Neural cell (in vitro differentiated cells): ENCODE results near the gene KRT7. TPM values are rescaled to one million over a fixed set of nuclear protein-coding genes. Genes with fewer than 3 reads are reported as not detected.
"Not testable (repeated sequence)": the region's sequence is repeated elsewhere in the genome, so short reads cannot be mapped to it uniquely, and the experiment has no call there.

Experiments used
- H2AFZ ChIP-seq: fragments of 200-600, 300-800 bp; sonication (generic), shearing (Covaris generic); 2 replicates; pipeline ENCODE4 v1.6.0; 2014; ENCODE audit warnings: low read depth, mild to moderate bottlenecking, antibody characterized with exemption, low read length, moderate library complexity
- H3F3A ChIP-seq: fragments of 200-600 bp; shearing (Covaris generic); 2 replicates; pipeline ENCODE4 v1.6.1; 2016; ENCODE audit warnings: mild to moderate bottlenecking, moderate library complexity, mixed read lengths, antibody characterized with exemption, low read length; ENCODE audit not compliant: insufficient read depth, poor library complexity, severe bottlenecking
- H3K27ac ChIP-seq: fragments of 200-600, 300-800 bp; sonication (generic), shearing (Covaris generic); 2 replicates; pipeline ENCODE4 v1.5.1; 2014; ENCODE audit warnings: mild to moderate bottlenecking, low read length, moderate library complexity
- H3K27me3 ChIP-seq: fragments of 300-800, 200-600 bp; sonication (generic), shearing (Covaris generic); 2 replicates; pipeline ENCODE4 v1.6.0; 2014; ENCODE audit warnings: mild to moderate bottlenecking, low read depth, low read length, moderate library complexity; ENCODE audit not compliant: insufficient read depth
- H3K36me3 ChIP-seq: fragments of 300-800, 200-600 bp; sonication (generic), shearing (Covaris generic); 2 replicates; pipeline ENCODE4 v1.5.1; 2014; ENCODE audit warnings: mild to moderate bottlenecking, antibody characterized with exemption, low read length, moderate library complexity; ENCODE audit not compliant: insufficient read depth
- H3K4me2 ChIP-seq: fragments of 300-800, 200-600 bp; sonication (generic), shearing (Covaris generic); 2 replicates; pipeline ENCODE4 v1.6.0; 2014; ENCODE audit warnings: mild to moderate bottlenecking, low read length
- H3K4me3 ChIP-seq: fragments of 300-800, 200-600 bp; sonication (generic), shearing (Covaris generic); 2 replicates; pipeline ENCODE4 v1.5.1; 2014; ENCODE audit warnings: mild to moderate bottlenecking, low read length, moderate library complexity
- H3K79me2 ChIP-seq: fragments of 200-600 bp; shearing (Covaris generic); replicated peaks from 2 replicates; pipeline ENCODE4 v1.6.0; 2014; ENCODE audit warnings: mild to moderate bottlenecking, low read length, moderate library complexity; ENCODE audit not compliant: insufficient read depth
- H3K9ac ChIP-seq: fragments of 300-800, 200-600 bp; sonication (generic), shearing (Covaris generic); 2 replicates; pipeline ENCODE4 v1.6.1; 2016; ENCODE audit warnings: mild to moderate bottlenecking, low read length, mixed read lengths
- H3K9me2 ChIP-seq: fragments of 200-600 bp; shearing (Covaris generic); 2 replicates; pipeline ENCODE4 v1.6.1; 2016; ENCODE audit warnings: mild to moderate bottlenecking, low read length, mixed read lengths; ENCODE audit not compliant: insufficient read depth
- H3K9me3 ChIP-seq: fragments of 200-600, 300-800 bp; sonication (generic), shearing (Covaris generic); 2 replicates; pipeline ENCODE4 v1.6.1; 2016; ENCODE audit warnings: mild to moderate bottlenecking, mixed run types, low read length, moderate library complexity, mixed read lengths
- H4K20me1 ChIP-seq: fragments of 200-600 bp; shearing (Covaris generic); 2 replicates; pipeline ENCODE4 v1.6.1; 2016; ENCODE audit warnings: mild to moderate bottlenecking, mixed run types; ENCODE audit not compliant: insufficient read depth
- EP300 ChIP-seq: fragments of 450-650 bp; conservative IDR thresholded peaks from 2 replicates; pipeline ENCODE4 v1.6.1; 2014; ENCODE audit warnings: antibody characterized with exemption, mild to moderate bottlenecking, moderate library complexity; ENCODE audit not compliant: poor library complexity, severe bottlenecking
- EZH2 ChIP-seq: fragments of 200-600, 300-800 bp; shearing (Covaris generic), sonication (generic); IDR thresholded peaks from 2 replicates; pipeline ENCODE4 v1.6.1; 2014; ENCODE audit warnings: antibody characterized with exemption, low read length, borderline replicate concordance, mild to moderate bottlenecking; ENCODE audit not compliant: insufficient read depth, poor library complexity, severe bottlenecking
- MXI1 ChIP-seq: fragments of 450-650 bp; conservative IDR thresholded peaks from 2 replicates; pipeline ENCODE4 v1.6.1; 2014; ENCODE audit warnings: antibody characterized with exemption, mild to moderate bottlenecking; ENCODE audit not compliant: poor library complexity, severe bottlenecking
- POLR2AphosphoS5 ChIP-seq: IDR thresholded peaks from 2 replicates; pipeline ENCODE4 v1.6.1; 2012
- RAD21 ChIP-seq: fragments of 450-650 bp; conservative IDR thresholded peaks from 2 replicates; pipeline ENCODE4 v1.6.1; 2014; ENCODE audit warnings: antibody characterized with exemption, mild to moderate bottlenecking, moderate library complexity
- SMC3 ChIP-seq: fragments of 450-650 bp; conservative IDR thresholded peaks from 2 replicates; pipeline ENCODE4 v1.6.1; 2014; ENCODE audit warnings: antibody characterized with exemption, mild to moderate bottlenecking, moderate library complexity; ENCODE audit not compliant: poor library complexity
- TAF1 ChIP-seq: IDR thresholded peaks from 2 replicates; pipeline ENCODE4 v1.6.1; 2012; ENCODE audit warnings: low read depth
- polyA plus RNA-seq: library from polyadenylated mRNA; depleted of rRNA; stranded (reverse); fragments of >200 nt; gene quantifications from 2 replicates; pipeline ENCODE4 v1.2.3, GENCODE V29; 2014
- TF ChIP-seq, protein P1 (sequence below): IDR thresholded peaks from 2 replicates; pipeline ENCODE4 v1.6.1; 2012; ENCODE audit warnings: borderline replicate concordance
- TF ChIP-seq, protein P2 (sequence below): fragments of 450-650 bp; IDR thresholded peaks from 2 replicates; pipeline ENCODE4 v1.5.1; 2014; ENCODE audit warnings: antibody characterized with exemption, mild to moderate bottlenecking, moderate library complexity; ENCODE audit not compliant: poor library complexity, severe bottlenecking

The KRT7 gene
- polyA plus RNA-seq, 1 donor from 2014 or later: not detected

GRCh38 chr12:52239767-52240166 is 6.7 kb downstream of the KRT7 start:
- H3K9ac ChIP-seq: no peak overlapping the region
- no peaks in the 10 kb centered on the region for H3K79me2 ChIP-seq
- H3K27ac ChIP-seq: no peak overlapping the region
- no peaks in the 10 kb centered on the region for H3F3A ChIP-seq
- no peaks in the 10 kb centered on the region for H3K9me3 ChIP-seq
- no peak overlapping the region for H3K4me2 ChIP-seq
- no peaks in the 10 kb centered on the region for H4K20me1 ChIP-seq
- H3K4me3 ChIP-seq: no peak overlapping the region
- TF ChIP-seq, protein P1, sequence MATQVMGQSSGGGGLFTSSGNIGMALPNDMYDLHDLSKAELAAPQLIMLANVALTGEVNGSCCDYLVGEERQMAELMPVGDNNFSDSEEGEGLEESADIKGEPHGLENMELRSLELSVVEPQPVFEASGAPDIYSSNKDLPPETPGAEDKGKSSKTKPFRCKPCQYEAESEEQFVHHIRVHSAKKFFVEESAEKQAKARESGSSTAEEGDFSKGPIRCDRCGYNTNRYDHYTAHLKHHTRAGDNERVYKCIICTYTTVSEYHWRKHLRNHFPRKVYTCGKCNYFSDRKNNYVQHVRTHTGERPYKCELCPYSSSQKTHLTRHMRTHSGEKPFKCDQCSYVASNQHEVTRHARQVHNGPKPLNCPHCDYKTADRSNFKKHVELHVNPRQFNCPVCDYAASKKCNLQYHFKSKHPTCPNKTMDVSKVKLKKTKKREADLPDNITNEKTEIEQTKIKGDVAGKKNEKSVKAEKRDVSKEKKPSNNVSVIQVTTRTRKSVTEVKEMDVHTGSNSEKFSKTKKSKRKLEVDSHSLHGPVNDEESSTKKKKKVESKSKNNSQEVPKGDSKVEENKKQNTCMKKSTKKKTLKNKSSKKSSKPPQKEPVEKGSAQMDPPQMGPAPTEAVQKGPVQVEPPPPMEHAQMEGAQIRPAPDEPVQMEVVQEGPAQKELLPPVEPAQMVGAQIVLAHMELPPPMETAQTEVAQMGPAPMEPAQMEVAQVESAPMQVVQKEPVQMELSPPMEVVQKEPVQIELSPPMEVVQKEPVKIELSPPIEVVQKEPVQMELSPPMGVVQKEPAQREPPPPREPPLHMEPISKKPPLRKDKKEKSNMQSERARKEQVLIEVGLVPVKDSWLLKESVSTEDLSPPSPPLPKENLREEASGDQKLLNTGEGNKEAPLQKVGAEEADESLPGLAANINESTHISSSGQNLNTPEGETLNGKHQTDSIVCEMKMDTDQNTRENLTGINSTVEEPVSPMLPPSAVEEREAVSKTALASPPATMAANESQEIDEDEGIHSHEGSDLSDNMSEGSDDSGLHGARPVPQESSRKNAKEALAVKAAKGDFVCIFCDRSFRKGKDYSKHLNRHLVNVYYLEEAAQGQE: no peak
- TF ChIP-seq MXI1: no peak
- TF ChIP-seq POLR2AphosphoS5: no peak
- TF ChIP-seq SMC3: no peak
- TF ChIP-seq, protein P2, sequence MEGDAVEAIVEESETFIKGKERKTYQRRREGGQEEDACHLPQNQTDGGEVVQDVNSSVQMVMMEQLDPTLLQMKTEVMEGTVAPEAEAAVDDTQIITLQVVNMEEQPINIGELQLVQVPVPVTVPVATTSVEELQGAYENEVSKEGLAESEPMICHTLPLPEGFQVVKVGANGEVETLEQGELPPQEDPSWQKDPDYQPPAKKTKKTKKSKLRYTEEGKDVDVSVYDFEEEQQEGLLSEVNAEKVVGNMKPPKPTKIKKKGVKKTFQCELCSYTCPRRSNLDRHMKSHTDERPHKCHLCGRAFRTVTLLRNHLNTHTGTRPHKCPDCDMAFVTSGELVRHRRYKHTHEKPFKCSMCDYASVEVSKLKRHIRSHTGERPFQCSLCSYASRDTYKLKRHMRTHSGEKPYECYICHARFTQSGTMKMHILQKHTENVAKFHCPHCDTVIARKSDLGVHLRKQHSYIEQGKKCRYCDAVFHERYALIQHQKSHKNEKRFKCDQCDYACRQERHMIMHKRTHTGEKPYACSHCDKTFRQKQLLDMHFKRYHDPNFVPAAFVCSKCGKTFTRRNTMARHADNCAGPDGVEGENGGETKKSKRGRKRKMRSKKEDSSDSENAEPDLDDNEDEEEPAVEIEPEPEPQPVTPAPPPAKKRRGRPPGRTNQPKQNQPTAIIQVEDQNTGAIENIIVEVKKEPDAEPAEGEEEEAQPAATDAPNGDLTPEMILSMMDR: no peak
- TF ChIP-seq EZH2: no peak
- no peak for TF ChIP-seq RAD21
- TF ChIP-seq EP300: no peak
- TF ChIP-seq TAF1: no peak
- H3K36me3 ChIP-seq: no peaks in the 10 kb centered on the region
- peaks cover 4% of the 10 kb centered on the region for H3K27me3 ChIP-seq
- H3K9me2 ChIP-seq: no peaks in the 10 kb centered on the region
- no peak overlapping the region for H2AFZ ChIP-seq

GRCh38 chr12:52240247-52240646 is 7.2 kb downstream of the KRT7 start:
- not testable (repeated sequence) for H3K27ac ChIP-seq, H3K79me2 ChIP-seq, H3K4me2 ChIP-seq, H3F3A ChIP-seq, H2AFZ ChIP-seq, H3K4me3 ChIP-seq, H3K9me2 ChIP-seq, H4K20me1 ChIP-seq, H3K36me3 ChIP-seq, H3K9me3 ChIP-seq, H3K9ac ChIP-seq, H3K27me3 ChIP-seq

- no peaks in the 10 kb centered on the region for H4K20me1 ChIP-seq
- H3K36me3 ChIP-seq: no peaks in the 10 kb centered on the region
- H3K9me3 ChIP-seq: no peaks in the 10 kb centered on the region
- no peak overlapping the region for H3K9ac ChIP-seq
- H3K27ac ChIP-seq: no peak overlapping the region
- H3K4me2 ChIP-seq: no peak overlapping the region
- H2AFZ ChIP-seq: no peak overlapping the region
- H3K9me2 ChIP-seq: no peaks in the 10 kb centered on the region
- H3K4me3 ChIP-seq: no peak overlapping the region
- TF ChIP-seq POLR2AphosphoS5 (no peak), SMC3 (no peak)
- no peaks in the 10 kb centered on the region for H3K27me3 ChIP-seq
- H3F3A ChIP-seq: no peaks in the 10 kb centered on the region
- H3K79me2 ChIP-seq: no peaks in the 10 kb centered on the region
These were observed 8.3 kb downstream of the KRT7 start for GRCh38 chr12:52241205-52241842.
